Suprapubic skin (tissue), 4 donors: ENCODE results near the gene LAMA5. TPM values are rescaled to one million over a fixed set of nuclear protein-coding genes. Genes with fewer than 3 reads are reported as not detected.
A peak's percentile ranks its signal among the peaks of the same experiment; 100 is the strongest.

Experiments
- DNase-seq, 2 donors: peaks; one replicate each; pipeline ENCODE4 v3.0.0-alpha.2; 2019; ENCODE audit warnings: low spot score in 2 of 2
- H3K27ac ChIP-seq: fragments of 200-600 bp; sonication (generic); one replicate; pipeline ENCODE4 v1.5.1; 2019
- H3K27me3 ChIP-seq: fragments of 200-600 bp; sonication (generic); one replicate; pipeline ENCODE4 v1.5.1; 2019
- H3K36me3 ChIP-seq: fragments of 200-600 bp; sonication (generic); one replicate; pipeline ENCODE4 v1.5.1; 2019
- H3K4me1 ChIP-seq: fragments of 200-600 bp; sonication (generic); one replicate; pipeline ENCODE4 v1.5.1; 2019
- H3K4me3 ChIP-seq: fragments of 200-600 bp; sonication (generic); one replicate; pipeline ENCODE4 v1.5.1; 2019; ENCODE audit warnings: mild to moderate bottlenecking
- H3K9me3 ChIP-seq: fragments of 200-600 bp; sonication (generic); one replicate; pipeline ENCODE4 v1.5.1; 2019
- EP300 ChIP-seq: sonication (generic); formaldehyde crosslinking; IDR thresholded peaks from one replicate; pipeline ENCODE4 v1.6.1; 2017; ENCODE audit warnings: antibody characterized with exemption
- POLR2A ChIP-seq, 2 donors: fragments of 450-650 bp; IDR thresholded peaks; one replicate each; pipeline ENCODE4 v1.6.1; 2017; ENCODE audit warnings: antibody characterized with exemption in 2 of 2, mild to moderate bottlenecking in 2 of 2, moderate library complexity in 2 of 2
- POLR2AphosphoS5 ChIP-seq, 3 donors: sonication (generic); formaldehyde crosslinking; IDR thresholded peaks; one replicate each; pipeline ENCODE4 v1.6.1; 2017; ENCODE audit warnings: antibody characterized with exemption in 3 of 3
- WGBS: methylation state at CpG from one replicate; pipeline ENCODE4 v1.1.5; 2018; 5-methylcytosine and 5-hydroxymethylcytosine counted together
- total RNA-seq, 4 donors: library from RNA; depleted of rRNA; stranded (reverse); fragments of >200 nt; gene quantifications; one replicate each; pipeline ENCODE4 v1.1.0, GENCODE V29; 2016
- TF ChIP-seq, protein P1 (sequence below), 2 donors: fragments of 200-600 bp in 1 of 2; fragments of 450-650 bp in 1 of 2; sonication (generic) in 1 of 2; IDR thresholded peaks; one replicate each; pipeline ENCODE4 v1.5.1; 2016 to 2019; ENCODE audit warnings: antibody characterized with exemption in 2 of 2, mild to moderate bottlenecking in 1 of 2, moderate library complexity in 1 of 2

The LAMA5 gene
- total RNA-seq, 4 donors from 2014 or later, result 200 to 623 (median 316) TPM

GRCh38 chr20:62386383-62387218, 19.5 kb upstream of the LAMA5 start, which contains the start of gene RPS21:
Gene RPS21 (plus strand): TSS chr20:62387103. CDS start chr20:62387339, 236 bp downstream.
- Histone ChIP-seq H3K4me1 (peaks cover 35% of the 10 kb centered on the region), H3K36me3 (peaks cover 18% of the 10 kb centered on the region), H3K27ac (peak within 1 kb of the TSS; percentile 98), H3K9me3 (no peaks in the 10 kb centered on the region), H3K27me3 (no peaks in the 10 kb centered on the region), H3K4me3 (peak within 1 kb of the TSS; percentile 95)
- TF ChIP-seq EP300 (no peak), POLR2A (IDR thresholded peaks at IDR 0.05) (peak; percentile 32 to 59), POLR2AphosphoS5 (IDR thresholded peaks at IDR 0.05) (peak; percentile 75 to 90 (median 78))
- TF ChIP-seq, protein P1, sequence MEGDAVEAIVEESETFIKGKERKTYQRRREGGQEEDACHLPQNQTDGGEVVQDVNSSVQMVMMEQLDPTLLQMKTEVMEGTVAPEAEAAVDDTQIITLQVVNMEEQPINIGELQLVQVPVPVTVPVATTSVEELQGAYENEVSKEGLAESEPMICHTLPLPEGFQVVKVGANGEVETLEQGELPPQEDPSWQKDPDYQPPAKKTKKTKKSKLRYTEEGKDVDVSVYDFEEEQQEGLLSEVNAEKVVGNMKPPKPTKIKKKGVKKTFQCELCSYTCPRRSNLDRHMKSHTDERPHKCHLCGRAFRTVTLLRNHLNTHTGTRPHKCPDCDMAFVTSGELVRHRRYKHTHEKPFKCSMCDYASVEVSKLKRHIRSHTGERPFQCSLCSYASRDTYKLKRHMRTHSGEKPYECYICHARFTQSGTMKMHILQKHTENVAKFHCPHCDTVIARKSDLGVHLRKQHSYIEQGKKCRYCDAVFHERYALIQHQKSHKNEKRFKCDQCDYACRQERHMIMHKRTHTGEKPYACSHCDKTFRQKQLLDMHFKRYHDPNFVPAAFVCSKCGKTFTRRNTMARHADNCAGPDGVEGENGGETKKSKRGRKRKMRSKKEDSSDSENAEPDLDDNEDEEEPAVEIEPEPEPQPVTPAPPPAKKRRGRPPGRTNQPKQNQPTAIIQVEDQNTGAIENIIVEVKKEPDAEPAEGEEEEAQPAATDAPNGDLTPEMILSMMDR (IDR thresholded peaks at IDR 0.05), result no peak
- WGBS, result 2% methylated on average over 13 of the region's 83 CpGs
- peak; percentile 96 to 97 for DNase-seq

GRCh38 chr20:62382306-62383198, 15.4 kb upstream of the LAMA5 start:
- H3K4me3 ChIP-seq, result no peak overlapping the region
- peaks cover 59% of the 10 kb centered on the region for H3K4me1 ChIP-seq
- no peak for TF ChIP-seq EP300
- TF ChIP-seq, protein P1 (IDR thresholded peaks at IDR 0.05), result peak; percentile 67 to 93
- H3K36me3 ChIP-seq, result no peaks in the 10 kb centered on the region
- H3K27me3 ChIP-seq, result no peaks in the 10 kb centered on the region
- 61% methylated on average over 10 of the region's 18 CpGs for WGBS
- H3K9me3 ChIP-seq, result no peaks in the 10 kb centered on the region
- no peak overlapping the region for H3K27ac ChIP-seq
- no peak for DNase-seq

- peaks cover 65% of the 10 kb centered on the region for H3K4me1 ChIP-seq
- WGBS, result 85% methylated on average over 6 of the region's 6 CpGs
Measured at GRCh38 chr20:62381842-62382241, 14.7 kb upstream of the LAMA5 start.

GRCh38 chr20:62381202-62381797, 14.2 kb upstream of the LAMA5 start:
- H3K4me1 ChIP-seq, result peaks cover 69% of the 10 kb centered on the region
- no peak for DNase-seq

More at GRCh38 chr20:62381842-62382241, 14.7 kb upstream of the LAMA5 start:
- Histone ChIP-seq H3K27me3 (no peaks in the 10 kb centered on the region), H3K9me3 (no peaks in the 10 kb centered on the region), H3K27ac (peak overlapping the region; percentile 79), H3K36me3 (no peaks in the 10 kb centered on the region), H3K4me3 (no peak overlapping the region)
- no peak for DNase-seq
- no peak for TF ChIP-seq POLR2AphosphoS5 (IDR thresholded peaks at IDR 0.05)
- no peak for TF ChIP-seq POLR2A (IDR thresholded peaks at IDR 0.05)
- TF ChIP-seq, protein P1 (IDR thresholded peaks at IDR 0.05), result no peak
- TF ChIP-seq EP300, result no peak

More at GRCh38 chr20:62381202-62381797, 14.2 kb upstream of the LAMA5 start:
- no peaks in the 10 kb centered on the region for H3K9me3 ChIP-seq
- H3K4me3 ChIP-seq, result no peak overlapping the region
- WGBS, result 58% methylated on average over 16 of the region's 16 CpGs
- TF ChIP-seq, protein P1 (IDR thresholded peaks at IDR 0.05), result no peak
- no peak for TF ChIP-seq POLR2A (IDR thresholded peaks at IDR 0.05)
- TF ChIP-seq EP300, result no peak
- no peak for TF ChIP-seq POLR2AphosphoS5 (IDR thresholded peaks at IDR 0.05)
- H3K27ac ChIP-seq, result peak overlapping the region; percentile 79
- no peaks in the 10 kb centered on the region for H3K36me3 ChIP-seq
- no peaks in the 10 kb centered on the region for H3K27me3 ChIP-seq
